H9 (cell line): ENCODE measurements around the gene MTARC1. TPM values are rescaled to one million over a fixed set of nuclear protein-coding genes. Genes with fewer than 3 reads are reported as not detected.
A peak's percentile ranks its signal among the peaks of the same experiment; 100 is the strongest.

Experiments used
- DNase-seq: peaks from one replicate; pipeline ENCODE4 v3.0.0-alpha.2; 2017
- H2AFZ ChIP-seq: one replicate; pipeline ENCODE4 v1.6.1; 2013; ENCODE audit warnings: mild to moderate bottlenecking, low read length, control low read depth, moderate library complexity
- H2AK5ac ChIP-seq: 2 replicates; pipeline ENCODE4 v1.6.1; 2013; ENCODE audit warnings: low read length, control low read depth, mixed read lengths; ENCODE audit not compliant: insufficient read length
- H2BK120ac ChIP-seq: one replicate; pipeline ENCODE4 v1.6.1; 2013; ENCODE audit warnings: low read depth, mild to moderate bottlenecking, low read length, control low read depth, inconsistent platforms; ENCODE audit not compliant: poor library complexity, severe bottlenecking
- H2BK12ac ChIP-seq: 2 replicates; pipeline ENCODE4 v1.6.1; 2013; ENCODE audit warnings: low read length, control low read depth, mixed read lengths, low read depth; ENCODE audit not compliant: insufficient read length
- H2BK15ac ChIP-seq: 2 replicates; pipeline ENCODE4 v1.6.1; 2013; ENCODE audit warnings: low read depth, low read length, control low read depth
- H2BK20ac ChIP-seq: one replicate; pipeline ENCODE4 v1.6.1; 2013; ENCODE audit warnings: low read depth, mild to moderate bottlenecking, low read length, control low read depth, inconsistent platforms; ENCODE audit not compliant: poor library complexity, severe bottlenecking
- H2BK5ac ChIP-seq: 2 replicates; pipeline ENCODE4 v1.6.1; 2013; ENCODE audit warnings: low read length, control low read depth, mixed read lengths; ENCODE audit not compliant: insufficient read length
- H3K14ac ChIP-seq: 2 replicates; pipeline ENCODE4 v1.6.1; 2013; ENCODE audit warnings: low read length, control low read depth; ENCODE audit not compliant: insufficient read depth
- H3K18ac ChIP-seq: 2 replicates; pipeline ENCODE4 v1.6.1; 2013; ENCODE audit warnings: low read depth, mild to moderate bottlenecking, mixed read lengths, low read length, control low read depth; ENCODE audit not compliant: insufficient read length
- H3K23ac ChIP-seq: 2 replicates; pipeline ENCODE4 v1.6.1; 2013; ENCODE audit warnings: low read length, control low read depth, mixed read lengths, low read depth; ENCODE audit not compliant: insufficient read length
- H3K23me2 ChIP-seq: 2 replicates; pipeline ENCODE4 v1.6.1; 2013; ENCODE audit warnings: low read depth, mild to moderate bottlenecking, mixed read lengths, low read length, control low read depth; ENCODE audit not compliant: insufficient read length, poor library complexity, severe bottlenecking
- H3K27ac ChIP-seq: 2 replicates; pipeline ENCODE4 v1.5.1; 2013; ENCODE audit warnings: low read length, control low read depth, mixed read lengths, low read depth; ENCODE audit not compliant: insufficient read length
- H3K27me3 ChIP-seq: 2 replicates; pipeline ENCODE4 v1.6.1; 2013; ENCODE audit warnings: low read length, control low read depth, inconsistent platforms; ENCODE audit not compliant: insufficient read depth
- H3K4ac ChIP-seq: 2 replicates; pipeline ENCODE4 v1.6.1; 2013; ENCODE audit warnings: low read depth, mild to moderate bottlenecking, control low read depth, inconsistent platforms, low read length, moderate library complexity
- H3K4me1 ChIP-seq: 2 replicates; pipeline ENCODE4 v1.6.1; 2013; ENCODE audit warnings: low read length, control low read depth, inconsistent platforms; ENCODE audit not compliant: insufficient read depth
- H3K4me2 ChIP-seq: 2 replicates; pipeline ENCODE4 v1.6.1; 2013; ENCODE audit warnings: low read length, control low read depth, mixed read lengths; ENCODE audit not compliant: insufficient read length, insufficient read depth
- H3K56ac ChIP-seq: 2 replicates; pipeline ENCODE4 v1.6.1; 2013; ENCODE audit warnings: low read depth, mild to moderate bottlenecking, mixed read lengths, low read length, control low read depth; ENCODE audit not compliant: insufficient read length
- H3K79me1 ChIP-seq: 2 replicates; pipeline ENCODE4 v1.6.1; 2013; ENCODE audit warnings: low read depth, mild to moderate bottlenecking, moderate library complexity, low read length, control low read depth, inconsistent platforms; ENCODE audit not compliant: insufficient read depth, poor library complexity, severe bottlenecking
- H3K79me2 ChIP-seq: 2 replicates; pipeline ENCODE4 v1.6.1; 2013; ENCODE audit warnings: low read length, control low read depth, inconsistent platforms; ENCODE audit not compliant: insufficient read depth
- H3K9ac ChIP-seq: 2 replicates; pipeline ENCODE4 v1.6.1; 2013; ENCODE audit warnings: low read length, control low read depth, mixed read lengths; ENCODE audit not compliant: insufficient read length; ENCODE audit errors: extremely low read depth
- H3K9me3 ChIP-seq: one replicate; pipeline ENCODE4 v1.6.1; 2013; ENCODE audit warnings: low read depth, low read length, inconsistent platforms; ENCODE audit not compliant: control insufficient read depth
- H3T11ph ChIP-seq: one replicate; pipeline ENCODE4 v1.6.1; 2013; ENCODE audit warnings: mild to moderate bottlenecking, low read length, control low read depth, inconsistent platforms
- H4K20me1 ChIP-seq: one replicate; pipeline ENCODE4 v1.6.1; 2013; ENCODE audit not compliant: control insufficient read depth, insufficient read length, insufficient read depth
- H4K5ac ChIP-seq: 2 replicates; pipeline ENCODE4 v1.6.1; 2013; ENCODE audit warnings: low read depth, mild to moderate bottlenecking, mixed read lengths, low read length, control low read depth; ENCODE audit not compliant: insufficient read length
- H4K8ac ChIP-seq: replicated peaks from 2 replicates; pipeline ENCODE4 v1.6.1; 2013; ENCODE audit warnings: low read length, control low read depth, mixed read lengths, low read depth; ENCODE audit not compliant: insufficient read length
- H4K91ac ChIP-seq: 2 replicates; pipeline ENCODE4 v1.6.1; 2013; ENCODE audit warnings: low read depth, mild to moderate bottlenecking, moderate library complexity, mixed read lengths, low read length, control low read depth; ENCODE audit not compliant: insufficient read length
- H3K27ac Mint-ChIP-seq, 3 experiments: 2 replicates in 2 of 3; 3 replicates in 1 of 3; pipeline ENCODE4 v1.8.0; 2020 to 2021; ENCODE audit warnings: mixed read lengths in 3 of 3, mild to moderate bottlenecking in 1 of 3, moderate library complexity in 1 of 3
- H3K27me3 Mint-ChIP-seq: 2 replicates; pipeline ENCODE4 v1.8.0; 2021; ENCODE audit warnings: low read depth, mild to moderate bottlenecking, moderate library complexity, mixed read lengths
- H3K36me3 Mint-ChIP-seq, 3 experiments: 2 replicates in 2 of 3; 3 replicates in 1 of 3; pipeline ENCODE4 v1.8.0; 2020 to 2021; ENCODE audit warnings: low read depth in 3 of 3, mixed read lengths in 3 of 3; ENCODE audit not compliant: insufficient read depth in 1 of 3
- H3K4me1 Mint-ChIP-seq, 2 experiments: 2 replicates each; pipeline ENCODE4 v1.8.0; 2020; ENCODE audit warnings: mixed read lengths in 2 of 2
- H3K4me3 Mint-ChIP-seq, 2 experiments: 2 replicates in 1 of 2; 3 replicates in 1 of 2; pipeline ENCODE4 v1.8.0; 2020 to 2021; ENCODE audit warnings: mild to moderate bottlenecking in 2 of 2, mixed read lengths in 2 of 2, moderate library complexity in 1 of 2
- H3K9me3 Mint-ChIP-seq, 2 experiments: 2 replicates in 1 of 2; 3 replicates in 1 of 2; pipeline ENCODE4 v1.8.0; 2020; ENCODE audit warnings: mild to moderate bottlenecking in 2 of 2, mixed read lengths in 2 of 2, moderate library complexity in 1 of 2
- WGBS: extraction: QIAGEN DNeasy Blood & Tissue Kit; methylation state at CpG from one replicate; pipeline ENCODE4 v1.1.7; 2013; ENCODE audit warnings: missing lambda C conversion rate, low lambda C conversion rate, mixed read lengths; ENCODE audit not compliant: insufficient read length; ENCODE audit errors: extremely low coverage; 5-methylcytosine and 5-hydroxymethylcytosine counted together
- total RNA-seq: library from RNA; stranded (reverse); gene quantifications from 2 replicates; pipeline ENCODE4 v1.2.1, GENCODE V29; 2021
- TF ChIP-seq, protein P1 (sequence below): fragments of 200-600 bp; sonication (generic); conservative IDR thresholded peaks from 3 replicates; pipeline ENCODE4 v1.8.0; 2021; ENCODE audit warnings: antibody characterized with exemption, mild to moderate bottlenecking

MTARC1 gene
- total RNA-seq, 1 experiment from 2014 or later = 33.7 TPM

GRCh38 chr1:220764757-220765156 lies 22.0 kb upstream of the MTARC1 start:
- Histone ChIP-seq H2AFZ (no peak overlapping the region), H2AK5ac (no peak overlapping the region), H4K20me1 (no peaks in the 10 kb centered on the region), H4K5ac (no peak overlapping the region), H4K91ac (no peak overlapping the region), H3K4me1 (no peaks in the 10 kb centered on the region), H2BK15ac (no peak overlapping the region), H4K8ac (no peak overlapping the region), H2BK120ac (no peak overlapping the region), H3K56ac (no peak overlapping the region), H3K14ac (no peak overlapping the region), H2BK5ac (no peak overlapping the region), H2BK20ac (no peak overlapping the region), H3K79me1 (no peaks in the 10 kb centered on the region), H3K27ac (no peak overlapping the region), H3K18ac (no peak overlapping the region), H3T11ph (no peak overlapping the region), H3K79me2 (no peaks in the 10 kb centered on the region), H2BK12ac (no peak overlapping the region), H3K23me2 (no peaks in the 10 kb centered on the region), H3K9ac (no peak overlapping the region), H3K9me3 (no peaks in the 10 kb centered on the region), H3K4ac (no peak overlapping the region), H3K4me2 (no peak overlapping the region), H3K27me3 (no peaks in the 10 kb centered on the region), H3K23ac (no peak overlapping the region)
- DNase-seq = no peak
- TF ChIP-seq, protein P1, sequence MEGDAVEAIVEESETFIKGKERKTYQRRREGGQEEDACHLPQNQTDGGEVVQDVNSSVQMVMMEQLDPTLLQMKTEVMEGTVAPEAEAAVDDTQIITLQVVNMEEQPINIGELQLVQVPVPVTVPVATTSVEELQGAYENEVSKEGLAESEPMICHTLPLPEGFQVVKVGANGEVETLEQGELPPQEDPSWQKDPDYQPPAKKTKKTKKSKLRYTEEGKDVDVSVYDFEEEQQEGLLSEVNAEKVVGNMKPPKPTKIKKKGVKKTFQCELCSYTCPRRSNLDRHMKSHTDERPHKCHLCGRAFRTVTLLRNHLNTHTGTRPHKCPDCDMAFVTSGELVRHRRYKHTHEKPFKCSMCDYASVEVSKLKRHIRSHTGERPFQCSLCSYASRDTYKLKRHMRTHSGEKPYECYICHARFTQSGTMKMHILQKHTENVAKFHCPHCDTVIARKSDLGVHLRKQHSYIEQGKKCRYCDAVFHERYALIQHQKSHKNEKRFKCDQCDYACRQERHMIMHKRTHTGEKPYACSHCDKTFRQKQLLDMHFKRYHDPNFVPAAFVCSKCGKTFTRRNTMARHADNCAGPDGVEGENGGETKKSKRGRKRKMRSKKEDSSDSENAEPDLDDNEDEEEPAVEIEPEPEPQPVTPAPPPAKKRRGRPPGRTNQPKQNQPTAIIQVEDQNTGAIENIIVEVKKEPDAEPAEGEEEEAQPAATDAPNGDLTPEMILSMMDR = no peak
- H3K27me3 Mint-ChIP-seq = no peaks in the 10 kb centered on the region
- peak overlapping the region in 1 of 3 experiments; percentile 58; a peak in 1 of 7 replicates for H3K27ac Mint-ChIP-seq
- H3K4me3 Mint-ChIP-seq = no peak overlapping the region
- no peaks in the 10 kb centered on the region for H3K4me1 Mint-ChIP-seq
- no peaks in the 10 kb centered on the region for H3K9me3 Mint-ChIP-seq
- H3K36me3 Mint-ChIP-seq = peaks cover 0 to 3% (median 2%) of the 10 kb centered on the region in 3 experiments; a peak in 3 of 7 replicates
- WGBS = no CpG with 5 or more reads among the region's 3 CpGs
